Measurements from ENCODE around the gene WDR90.

WDR90 gene

GRCh38 chr16:706189-707061, 57.3 kb downstream of the WDR90 start:
- Histone ChIP-seq H3K36me3 (peaks cover 15% of the 10 kb centered on the region), H3K4me3 (ENCODE audit: low read depth, low read length) (peak overlapping the region; percentile 52), H3K27ac (peak overlapping the region; percentile 33; the same call in 1 of the 2 replicates), H3K27me3 (ENCODE audit: insufficient read depth, low read depth, severe bottlenecking) (peaks cover 15% of the 10 kb centered on the region), H3K9me3 (ENCODE audit: severe bottlenecking) (no peaks in the 10 kb centered on the region)
- no peak for DNase-seq
- no peak for TF ChIP-seq CTCF (IDR thresholded peaks at IDR 0.05; ENCODE audit: low read depth, low read length)

GRCh38 chr16:707062-707538, 57.9 kb downstream of the WDR90 start:
- H3K36me3 ChIP-seq = peaks cover 15% of the 10 kb centered on the region
- DNase-seq = no peak
- H3K27ac ChIP-seq = no peak overlapping the region
- peaks cover 15% of the 10 kb centered on the region for H3K27me3 ChIP-seq (ENCODE audit: insufficient read depth, low read depth, severe bottlenecking)
- no peaks in the 10 kb centered on the region for H3K9me3 ChIP-seq (ENCODE audit: severe bottlenecking)
- H3K4me3 ChIP-seq (ENCODE audit: low read depth, low read length) = no peak overlapping the region
- no peak for TF ChIP-seq CTCF (IDR thresholded peaks at IDR 0.05; ENCODE audit: low read depth, low read length)

GRCh38 chr16:708019-708418, 58.9 kb downstream of the WDR90 start:
- Histone ChIP-seq H3K4me3 (ENCODE audit: low read depth, low read length) (no peak overlapping the region), H3K27ac (no peak overlapping the region), H3K27me3 (ENCODE audit: insufficient read depth, low read depth, severe bottlenecking) (peaks cover 15% of the 10 kb centered on the region), H3K36me3 (peaks cover 5% of the 10 kb centered on the region), H3K9me3 (ENCODE audit: severe bottlenecking) (no peaks in the 10 kb centered on the region)
- DNase-seq = no peak
- TF ChIP-seq CTCF (IDR thresholded peaks at IDR 0.05; ENCODE audit: low read depth, low read length) = no peak

GRCh38 chr16:708959-709358, 59.8 kb downstream of the WDR90 start:
- DNase-seq = no peak
- Histone ChIP-seq H3K9me3 (ENCODE audit: severe bottlenecking) (no peaks in the 10 kb centered on the region), H3K27ac (no peak overlapping the region), H3K4me3 (ENCODE audit: low read depth, low read length) (no peak overlapping the region), H3K27me3 (ENCODE audit: insufficient read depth, low read depth, severe bottlenecking) (peaks cover 15% of the 10 kb centered on the region), H3K36me3 (peaks cover 1% of the 10 kb centered on the region)
- TF ChIP-seq CTCF (IDR thresholded peaks at IDR 0.05; ENCODE audit: low read depth, low read length) = no peak

GRCh38 chr16:709566-710499, 60.7 kb downstream of the WDR90 start:
- no peak overlapping the region for H3K4me3 ChIP-seq (ENCODE audit: low read depth, low read length)
- DNase-seq = peak; percentile 80
- H3K36me3 ChIP-seq = no peaks in the 10 kb centered on the region; the same call in 1 of the 2 replicates
- peaks cover 15% of the 10 kb centered on the region for H3K27me3 ChIP-seq (ENCODE audit: insufficient read depth, low read depth, severe bottlenecking)
- H3K27ac ChIP-seq = no peak overlapping the region
- TF ChIP-seq CTCF (IDR thresholded peaks at IDR 0.05; ENCODE audit: low read depth, low read length) = peak; percentile 45
- no peaks in the 10 kb centered on the region for H3K9me3 ChIP-seq (ENCODE audit: severe bottlenecking)
